Measurements from ENCODE around the gene FRMPD1.
"Not testable (repeated sequence)": the region's sequence is repeated elsewhere in the genome, so short reads cannot be mapped to it uniquely, and the experiment has no call there.

FRMPD1 gene

GRCh38 chr9:37740128-37740527 is 89.4 kb downstream of the FRMPD1 start:
- DNase-seq, result no peak

DNA sequence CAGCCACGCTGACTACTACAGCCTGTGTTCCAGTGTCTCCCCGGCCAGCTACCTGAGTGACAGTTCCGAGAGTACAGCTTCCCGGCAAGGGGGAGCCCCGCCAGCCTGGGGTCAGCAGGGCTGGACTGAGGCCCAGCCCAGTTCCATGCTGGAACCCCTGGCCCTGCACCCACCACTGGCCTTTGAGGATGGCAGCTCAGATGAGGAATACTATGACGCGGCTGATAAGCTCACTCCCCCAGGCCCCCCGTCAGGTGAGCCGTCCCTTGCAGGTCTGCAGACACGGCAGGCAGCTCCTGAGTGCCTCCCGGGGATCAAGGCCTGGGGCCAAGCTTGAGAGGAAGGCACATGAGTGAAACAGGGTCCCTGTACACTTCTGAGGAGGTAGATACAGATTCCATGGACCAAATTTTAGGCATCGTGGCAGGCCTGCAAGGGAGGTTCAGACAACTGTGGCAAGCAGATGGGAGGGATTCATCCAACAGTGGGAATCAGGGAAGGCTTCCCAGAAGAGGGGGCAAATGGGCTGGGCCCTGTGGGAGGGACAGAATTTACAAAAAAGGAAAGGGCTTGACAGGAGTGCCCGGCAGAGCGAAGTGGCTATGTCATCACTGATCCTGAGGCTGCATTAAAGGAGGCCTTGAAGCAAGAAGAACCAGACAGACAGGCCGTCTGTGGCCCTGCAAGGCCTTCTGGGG is 90.0 kb downstream of the FRMPD1 start:
- no peak for DNase-seq

DNA sequence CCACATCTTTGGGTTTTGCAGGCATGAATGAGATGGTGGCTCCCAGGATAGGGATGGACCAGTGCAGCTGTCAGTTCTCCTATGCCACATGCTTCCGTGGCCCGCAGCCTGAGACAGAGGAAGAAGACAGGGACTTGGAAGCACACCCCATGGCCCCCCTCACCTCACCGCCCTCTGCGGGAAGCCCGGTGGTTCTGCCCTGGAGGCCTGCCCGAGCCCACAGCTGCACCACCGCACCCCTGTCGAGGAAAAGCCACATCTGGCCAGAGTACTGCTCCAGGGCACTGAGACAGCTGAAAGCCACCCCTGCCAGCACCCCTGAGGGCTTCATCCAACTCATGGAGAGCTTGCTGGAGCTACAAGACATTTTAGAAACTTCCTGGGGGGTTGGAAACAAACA is 95.2 kb downstream of the FRMPD1 start:
- DNase-seq, result no peak

DNA sequence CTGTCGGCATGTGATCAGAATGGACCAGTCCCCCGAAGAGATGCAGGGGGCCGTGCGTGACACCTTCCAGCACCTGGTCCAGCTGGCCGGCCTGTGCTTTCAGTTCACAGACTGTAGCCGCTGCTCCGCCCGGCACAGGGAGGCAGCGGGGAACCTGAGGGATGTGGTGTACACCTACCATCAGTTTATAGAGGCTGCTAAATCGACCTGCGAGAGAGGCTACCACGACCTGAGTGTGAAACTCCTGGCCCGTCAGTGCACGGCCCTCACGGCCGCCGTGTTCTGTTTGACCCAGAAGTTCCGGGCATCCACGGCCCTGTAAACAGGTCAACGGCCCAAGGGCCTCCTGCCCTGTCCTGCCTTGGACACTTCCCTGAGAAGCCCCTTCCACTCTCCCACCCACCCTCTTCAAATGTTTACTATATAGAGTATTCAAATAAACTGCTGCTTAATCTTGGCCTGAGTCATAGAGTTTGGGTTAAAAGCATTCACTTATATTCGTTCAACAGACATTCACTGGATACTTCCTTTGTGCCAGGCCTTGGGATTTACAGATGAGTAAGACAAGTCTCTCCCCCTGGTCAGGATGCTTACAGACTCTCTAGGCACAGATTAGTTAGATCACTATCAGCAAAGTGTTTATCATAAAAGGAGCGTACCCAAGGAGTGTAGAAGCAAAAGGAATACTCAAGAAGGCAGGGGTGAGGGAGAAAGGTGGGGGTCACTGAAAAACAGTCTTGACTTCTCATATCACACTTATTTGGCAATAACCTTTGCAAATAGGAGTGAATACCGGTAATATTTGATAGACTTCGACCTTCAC is 95.9 kb downstream of the FRMPD1 start:
- no peak for DNase-seq

DNA sequence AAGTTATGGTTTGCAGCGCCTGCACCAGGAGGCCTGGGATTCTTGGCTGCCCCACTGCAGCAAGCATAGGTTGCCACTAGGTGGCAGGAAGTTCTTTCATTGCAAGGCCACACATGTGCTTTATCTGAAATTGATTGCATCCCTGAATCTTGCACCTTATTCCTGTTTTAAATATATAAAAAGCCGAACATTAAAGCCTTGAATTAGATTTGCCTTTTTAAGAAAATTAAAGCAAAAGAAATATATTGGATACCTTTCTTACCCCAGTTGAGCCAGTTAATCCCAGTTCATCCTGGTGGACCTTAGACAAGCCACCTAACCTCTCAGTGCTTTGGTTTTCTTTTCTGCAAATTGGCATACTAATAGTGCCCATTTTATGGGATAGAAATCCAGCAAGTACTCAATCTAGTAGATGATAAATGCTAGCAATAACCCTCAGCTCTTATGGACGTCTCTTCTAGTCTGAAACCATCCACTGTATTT is 96.6 kb downstream of the FRMPD1 start:
- DNase-seq, result peak; percentile 14

DNA sequence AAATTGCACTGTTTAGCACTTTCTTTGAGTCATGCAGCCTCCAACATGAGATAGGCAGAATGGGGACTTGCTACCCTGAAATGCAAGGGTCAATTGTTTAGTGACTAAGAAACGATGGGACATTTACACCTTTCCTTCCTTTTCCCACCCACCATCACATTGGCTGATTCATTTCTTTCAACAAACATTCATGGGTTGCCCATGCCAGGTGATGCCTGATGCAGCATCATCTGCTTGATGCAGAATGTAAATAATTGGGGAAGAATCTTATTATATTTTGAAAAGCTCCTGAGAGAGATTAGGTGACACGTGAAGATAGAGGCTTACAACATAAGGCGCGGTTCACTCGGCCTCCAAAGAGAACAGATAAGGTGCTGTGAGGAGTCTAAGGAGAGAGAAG is 98.4 kb downstream of the FRMPD1 start:
- DNase-seq, result no peak

- DNase-seq, result no peak
Measured at GRCh38 chr9:37751186-37751585, 100.4 kb downstream of the FRMPD1 start.

DNA sequence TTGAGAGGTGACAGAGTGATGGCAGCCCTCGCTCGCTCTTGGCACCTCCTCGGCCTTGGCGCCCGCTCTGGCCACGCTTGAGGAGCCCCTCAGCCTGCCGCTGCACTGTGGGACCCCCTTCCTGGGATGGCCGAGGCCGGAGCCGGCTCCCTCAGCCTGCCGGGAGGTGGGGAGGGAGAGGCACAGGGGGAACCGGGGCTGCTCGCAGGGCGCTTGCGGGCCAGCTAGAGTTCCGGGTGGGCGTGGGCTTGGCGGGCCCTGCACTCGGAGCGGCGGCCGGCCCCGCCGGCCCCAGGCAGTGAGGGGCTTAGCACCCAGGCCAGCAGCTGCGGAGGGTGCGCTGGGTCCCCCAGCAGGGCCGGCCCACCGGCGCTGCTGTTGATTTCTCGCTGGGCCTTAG is 101.0 kb downstream of the FRMPD1 start:
- DNase-seq, result not testable (repeated sequence)

DNA sequence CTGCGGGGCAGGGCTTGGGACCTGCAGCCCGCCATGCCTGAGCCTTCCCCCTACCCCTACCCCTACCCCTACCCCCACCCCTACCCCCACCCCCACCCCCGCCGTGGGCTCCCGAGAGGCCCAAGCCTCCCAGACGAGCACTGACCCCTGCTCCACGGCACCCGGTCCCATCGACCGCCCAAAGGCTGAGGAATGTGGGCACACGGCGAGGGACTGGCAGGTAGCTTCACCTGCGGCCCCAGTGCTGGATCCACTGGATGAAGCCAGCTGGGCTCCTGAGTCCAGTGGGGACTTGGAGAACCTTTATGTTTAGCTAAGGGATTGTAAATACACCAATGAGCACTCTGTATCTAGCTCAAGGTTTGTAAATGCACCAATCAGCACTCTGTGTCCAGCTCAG is 101.4 kb downstream of the FRMPD1 start:
- DNase-seq, result not testable (repeated sequence)

- DNase-seq, result no peak
Measured at GRCh38 chr9:37752642-37753488, 102.1 kb downstream of the FRMPD1 start.

DNA sequence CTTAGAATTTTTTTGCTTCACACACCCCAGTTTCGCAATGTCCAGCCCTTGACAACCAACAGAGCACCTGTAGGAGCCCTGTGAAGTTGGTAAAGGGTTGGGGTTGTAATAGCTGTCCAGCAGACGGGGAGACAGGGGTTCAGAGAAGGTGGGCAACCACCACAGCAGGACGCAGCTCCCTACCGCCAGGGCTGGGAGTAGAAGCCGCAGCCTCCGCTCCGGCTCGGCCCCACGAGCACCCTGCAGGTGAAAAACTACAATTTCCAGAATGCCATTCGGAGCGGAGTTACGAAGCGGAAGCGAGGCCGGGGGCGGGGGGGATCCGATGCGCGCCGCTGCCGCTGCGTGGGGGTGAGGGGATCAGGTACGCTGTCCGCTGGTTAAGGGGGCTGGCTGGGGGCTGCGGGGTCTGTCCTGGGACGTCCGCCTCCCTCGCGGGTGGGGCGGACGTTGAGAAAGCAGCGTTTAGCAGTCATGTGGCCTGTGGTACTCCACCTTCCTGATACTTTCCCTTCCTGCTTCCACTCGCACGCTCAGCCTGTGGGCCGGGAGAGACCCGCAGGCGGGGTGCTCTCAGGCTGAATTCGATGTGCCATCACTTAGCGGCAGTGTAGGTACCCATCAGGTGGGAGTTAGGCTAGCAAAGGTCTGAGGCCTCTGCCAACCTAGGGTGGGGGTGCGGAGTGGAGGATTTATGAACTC is 102.9 kb downstream of the FRMPD1 start, which contains the start of gene TRMT10B:
TSS of gene TRMT10B (plus strand) at position 317 of the 702 bp plus-strand sequence. CDS start 8,127 bp downstream, outside the sequence.
- peak; percentile 50 for DNase-seq

DNA sequence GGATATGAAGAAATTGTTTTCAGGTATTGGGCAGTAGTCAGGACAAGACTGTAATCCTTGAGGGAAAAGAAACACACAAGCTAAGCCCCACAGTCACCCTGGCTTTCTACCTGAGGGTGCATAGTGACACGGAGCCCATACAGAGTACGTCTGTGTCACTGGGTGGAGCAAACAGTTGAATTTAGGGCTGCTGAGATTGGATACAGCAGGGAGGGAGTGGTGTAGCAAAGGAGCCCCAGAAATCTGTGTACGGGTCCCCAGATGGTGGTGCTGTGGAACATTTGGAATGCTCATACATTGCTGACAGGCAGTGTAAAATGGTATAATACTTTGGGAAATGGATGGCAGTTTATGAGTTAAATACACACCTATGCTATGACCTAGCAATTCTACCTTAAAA is 108.0 kb downstream of the FRMPD1 start:
- no peak for DNase-seq

DNA sequence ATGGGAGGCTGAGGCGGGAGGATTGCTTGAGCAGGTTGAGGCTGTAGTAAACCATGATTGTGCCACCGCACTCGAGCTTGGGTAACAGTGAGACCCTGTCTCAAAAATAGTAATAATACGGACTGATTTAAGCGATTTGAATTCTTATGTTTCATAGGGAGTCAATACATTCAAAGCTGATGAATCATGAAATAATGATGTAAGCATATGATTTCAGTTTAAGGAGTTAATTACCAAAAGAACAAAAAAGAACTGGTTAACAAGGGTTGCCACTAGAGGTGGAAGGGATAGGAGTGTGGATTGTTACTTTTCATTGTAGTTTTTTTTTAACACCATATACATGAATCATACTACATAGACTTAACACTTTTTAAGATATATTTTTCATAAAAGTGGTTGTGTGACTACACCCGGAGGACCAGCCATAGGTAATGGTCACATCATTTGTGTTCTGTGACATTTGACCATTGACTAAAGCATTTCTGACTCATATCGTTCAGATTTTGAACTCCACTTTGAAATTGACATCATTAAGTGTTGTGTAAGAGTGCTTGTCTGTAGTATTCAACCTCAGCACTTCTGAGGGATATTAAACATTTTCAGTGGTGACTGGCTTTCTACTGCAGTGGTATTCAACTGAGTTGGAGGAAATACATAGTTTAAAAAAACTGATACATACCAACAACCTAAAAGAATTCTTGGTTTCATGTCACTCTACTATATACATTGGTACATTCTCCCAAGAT is 109.8 kb downstream of the FRMPD1 start:
- DNase-seq, result no peak

GRCh38 chr9:37761511-37761910 is 110.8 kb downstream of the FRMPD1 start:
- DNase-seq, result no peak

GRCh38 chr9:37765263-37765662 is 114.5 kb downstream of the FRMPD1 start:
- DNase-seq, result not testable (repeated sequence)

DNA sequence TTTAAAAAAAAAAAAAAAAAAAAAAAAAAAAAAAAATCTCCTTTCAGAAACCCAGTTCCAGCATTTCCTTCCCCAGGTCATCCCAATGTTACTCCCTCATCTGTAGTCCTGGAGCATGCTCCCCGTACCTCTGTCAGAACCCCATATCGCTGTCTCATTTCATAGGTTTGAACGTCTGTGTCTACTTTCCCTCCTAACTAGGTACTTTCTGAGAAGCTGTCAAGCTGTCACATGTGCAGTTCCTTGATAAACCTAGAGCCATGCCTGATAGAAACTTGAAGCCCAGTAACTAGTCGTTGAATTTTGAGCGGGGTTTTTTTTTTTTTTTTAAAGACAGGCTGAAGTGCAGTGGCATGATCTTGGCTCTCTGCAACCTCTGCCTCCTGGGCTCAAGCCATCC is 118.6 kb downstream of the FRMPD1 start:
- DNase-seq, result no peak

GRCh38 chr9:37769995-37770394 is 119.2 kb downstream of the FRMPD1 start:
- DNase-seq, result no peak

GRCh38 chr9:37775216-37775919 is 124.6 kb downstream of the FRMPD1 start:
- no peak for DNase-seq

GRCh38 chr9:37776328-37776727 is 125.6 kb downstream of the FRMPD1 start:
- DNase-seq, result no peak

DNA sequence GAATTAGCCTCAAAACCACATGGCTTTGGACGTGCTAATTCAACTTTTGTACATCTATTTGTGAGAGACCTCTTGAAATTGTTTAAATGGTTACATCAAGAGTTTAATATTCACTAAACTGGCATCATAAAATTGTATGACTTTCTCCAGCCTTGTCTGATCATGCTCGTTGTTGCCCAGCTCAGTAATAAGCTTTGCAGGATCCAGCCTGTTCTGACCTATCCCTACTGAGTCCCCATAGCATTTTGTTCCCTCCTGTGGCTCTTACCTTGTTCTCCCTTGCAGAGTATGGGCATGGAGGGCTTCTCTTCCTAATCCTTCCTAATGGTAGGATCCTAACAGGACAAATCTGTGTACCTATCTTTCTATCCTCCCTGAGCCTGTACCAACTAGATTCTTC is 127.8 kb downstream of the FRMPD1 start:
- DNase-seq, result no peak

- no peak for DNase-seq
Measured at GRCh38 chr9:37784291-37784615, 133.5 kb downstream of the FRMPD1 start.

Data from effector CD8-positive, alpha-beta T cell (primary cell).